Measurements from ENCODE around the gene TTLL7.

DNA sequence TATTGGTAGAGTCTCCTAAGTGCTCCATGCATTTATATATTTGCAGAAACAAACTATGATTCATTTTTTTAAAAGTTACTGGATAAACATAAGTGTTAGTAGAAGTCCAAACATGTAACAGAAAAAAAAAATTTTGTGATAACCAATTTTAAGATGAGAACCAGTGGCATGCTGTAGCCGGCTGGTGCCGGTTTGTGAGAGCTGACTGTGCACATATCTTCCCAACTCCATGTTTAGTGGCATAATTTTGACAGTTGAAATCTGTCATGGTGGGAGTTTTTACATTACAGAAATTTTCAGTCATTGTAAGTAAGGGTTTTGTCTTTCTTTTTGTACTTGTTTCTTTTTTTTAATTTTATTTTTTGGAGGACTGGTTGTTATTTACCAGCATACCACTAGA, 141.2 kb downstream of the TTLL7 start:
- no peak for TF ChIP-seq POLR2A (IDR thresholded peaks at IDR 0.05)
- TF ChIP-seq, protein P1, sequence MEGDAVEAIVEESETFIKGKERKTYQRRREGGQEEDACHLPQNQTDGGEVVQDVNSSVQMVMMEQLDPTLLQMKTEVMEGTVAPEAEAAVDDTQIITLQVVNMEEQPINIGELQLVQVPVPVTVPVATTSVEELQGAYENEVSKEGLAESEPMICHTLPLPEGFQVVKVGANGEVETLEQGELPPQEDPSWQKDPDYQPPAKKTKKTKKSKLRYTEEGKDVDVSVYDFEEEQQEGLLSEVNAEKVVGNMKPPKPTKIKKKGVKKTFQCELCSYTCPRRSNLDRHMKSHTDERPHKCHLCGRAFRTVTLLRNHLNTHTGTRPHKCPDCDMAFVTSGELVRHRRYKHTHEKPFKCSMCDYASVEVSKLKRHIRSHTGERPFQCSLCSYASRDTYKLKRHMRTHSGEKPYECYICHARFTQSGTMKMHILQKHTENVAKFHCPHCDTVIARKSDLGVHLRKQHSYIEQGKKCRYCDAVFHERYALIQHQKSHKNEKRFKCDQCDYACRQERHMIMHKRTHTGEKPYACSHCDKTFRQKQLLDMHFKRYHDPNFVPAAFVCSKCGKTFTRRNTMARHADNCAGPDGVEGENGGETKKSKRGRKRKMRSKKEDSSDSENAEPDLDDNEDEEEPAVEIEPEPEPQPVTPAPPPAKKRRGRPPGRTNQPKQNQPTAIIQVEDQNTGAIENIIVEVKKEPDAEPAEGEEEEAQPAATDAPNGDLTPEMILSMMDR (IDR thresholded peaks at IDR 0.05), result no peak

Data from Peyer's patch (tissue), 4 donors.